HG03196 (cell line): Measurements from ENCODE around the gene SLC7A10.
A peak's percentile ranks its signal among the peaks of the same experiment; 100 is the strongest.
"Not testable (repeated sequence)": the region's sequence is repeated elsewhere in the genome, so short reads cannot be mapped to it uniquely, and the experiment has no call there.

ENCODE experiments used
- ATAC-seq: cut with Tn5 transposase; IDR thresholded peaks from one replicate; pipeline ENCODE4 v1.9.1; 2021; ENCODE audit not compliant: unreplicated experiment

SLC7A10 gene

GRCh38 chr19:33239223-33239975, 13.7 kb upstream of the SLC7A10 start:
- no peak for ATAC-seq

GRCh38 chr19:33238481-33239149, 13.0 kb upstream of the SLC7A10 start:
- no peak for ATAC-seq

- no peak for ATAC-seq
Observed at GRCh38 chr19:33236696-33237390, 11.2 kb upstream of the SLC7A10 start.

GRCh38 chr19:33235996-33236350, 10.3 kb upstream of the SLC7A10 start:
- ATAC-seq: no peak

GRCh38 chr19:33235269-33235995, 9.8 kb upstream of the SLC7A10 start:
- ATAC-seq: peak; percentile 74

- ATAC-seq: no peak
Observed at GRCh38 chr19:33234736-33235135, 9.1 kb upstream of the SLC7A10 start.

GRCh38 chr19:33234092-33234491, 8.4 kb upstream of the SLC7A10 start:
- no peak for ATAC-seq

- ATAC-seq: no peak
Observed at GRCh38 chr19:33233056-33233873, 7.6 kb upstream of the SLC7A10 start.

GRCh38 chr19:33232656-33233055, 7.0 kb upstream of the SLC7A10 start:
- ATAC-seq: no peak

GRCh38 chr19:33231511-33231910, 5.9 kb upstream of the SLC7A10 start:
- no peak for ATAC-seq

- ATAC-seq: no peak
Observed at GRCh38 chr19:33229962-33230361, 4.3 kb upstream of the SLC7A10 start.

- no peak for ATAC-seq
Observed at GRCh38 chr19:33227870-33228599, 2.4 kb upstream of the SLC7A10 start.

- ATAC-seq: no peak
Observed at GRCh38 chr19:33227242-33227650, 1.6 kb upstream of the SLC7A10 start.

- ATAC-seq: no peak
Observed at GRCh38 chr19:33226550-33227241, 1.0 kb upstream of the SLC7A10 start.

- no peak for ATAC-seq
Observed at GRCh38 chr19:33224694-33225457, 774 bp downstream of the SLC7A10 start.

- ATAC-seq: not testable (repeated sequence)
Observed at GRCh38 chr19:33222255-33222654, 3.4 kb downstream of the SLC7A10 start.

GRCh38 chr19:33221638-33222037, 4.0 kb downstream of the SLC7A10 start:
- ATAC-seq: no peak

- ATAC-seq: no peak
Observed at GRCh38 chr19:33220735-33221134, 4.9 kb downstream of the SLC7A10 start.

GRCh38 chr19:33220115-33220514, 5.5 kb downstream of the SLC7A10 start:
- ATAC-seq: no peak
